HepG2 (cell line): ENCODE data around the gene TAF11L2.

Source experiments
- JUND ChIP-seq: sonication (generic); formaldehyde crosslinking; IDR thresholded peaks from 2 replicates; pipeline ENCODE4 v1.8.0; 2022; ENCODE audit warnings: mild to moderate bottlenecking, missing genetic modification reagents
- MTA1 ChIP-seq: sonication (generic); formaldehyde crosslinking; IDR thresholded peaks from 2 replicates; pipeline ENCODE4 v1.4.0; 2020; ENCODE audit warnings: missing genetic modification reagents, mild to moderate bottlenecking, borderline replicate concordance
- PRDM10 ChIP-seq: sonication (generic); formaldehyde crosslinking; IDR thresholded peaks from 2 replicates; pipeline ENCODE4 v1.4.0; 2020; ENCODE audit warnings: low read depth, missing genetic modification reagents
- SATB2 ChIP-seq: sonication (generic); formaldehyde crosslinking; IDR thresholded peaks from 2 replicates; pipeline ENCODE4 v1.5.0; 2020; ENCODE audit warnings: missing genetic modification reagents
- SIN3B ChIP-seq: fragments of 150-350 bp; IDR thresholded peaks from 2 replicates; pipeline ENCODE4 v1.6.1; 2014; ENCODE audit warnings: low read length
- SMARCE1 ChIP-seq: fragments of 450-650 bp; IDR thresholded peaks from 2 replicates; pipeline ENCODE4 v1.6.1; 2017; ENCODE audit warnings: borderline replicate concordance
- TERF1 ChIP-seq: sonication (generic); formaldehyde crosslinking; IDR thresholded peaks from 2 replicates; pipeline ENCODE4 v1.8.0; 2022; ENCODE audit warnings: mild to moderate bottlenecking, missing genetic modification reagents, moderate library complexity
- ZBTB1 ChIP-seq: sonication (generic); formaldehyde crosslinking; IDR thresholded peaks from 2 replicates; pipeline ENCODE4 v1.4.0; 2020; ENCODE audit warnings: missing genetic modification reagents, borderline replicate concordance
- ZNF274 ChIP-seq: sonication (generic); formaldehyde crosslinking; IDR thresholded peaks from 2 replicates; pipeline ENCODE4 v1.5.1; 2020; ENCODE audit warnings: mild to moderate bottlenecking, missing genetic modification reagents
- ZNF576 ChIP-seq: sonication (generic); formaldehyde crosslinking; IDR thresholded peaks from 2 replicates; pipeline ENCODE4 v1.4.0; 2020; ENCODE audit warnings: mild to moderate bottlenecking, missing genetic modification reagents
- ZNF768 ChIP-seq: sonication (generic); formaldehyde crosslinking; IDR thresholded peaks from 2 replicates; pipeline ENCODE4 v1.4.0; 2020; ENCODE audit warnings: missing genetic modification reagents

- TF ChIP-seq ZNF274 (CRISPR knock-in tag) (no peak), ZBTB1 (no peak), TERF1 (no peak), ZNF768 (CRISPR knock-in tag) (no peak), ZNF576 (CRISPR knock-in tag) (no peak), JUND (CRISPR knock-in tag) (no peak), MTA1 (CRISPR knock-in tag) (no peak), PRDM10 (CRISPR knock-in tag) (no peak), SATB2 (CRISPR knock-in tag) (no peak), SIN3B (no peak), SMARCE1 (no peak)
These were observed 36.2 kb upstream of the TAF11L2 start for GRCh38 chr5:17461793-17462192.
